Body of pancreas (tissue), 4 donors: ENCODE data around the gene PRKAG2. TPM values are rescaled to one million over a fixed set of nuclear protein-coding genes. Genes with fewer than 3 reads are reported as not detected.

Source experiments
- ATAC-seq: fragments of 150-250 bp; one replicate; pipeline ENCODE4 v1.9.1; 2016
- DNase-seq, 4 donors: peaks; one replicate each; pipeline ENCODE4 v3.0.0-alpha.2; 2019
- H3K27ac ChIP-seq, 4 donors: fragments of 200-600 bp; sonication (generic); 1 replicate in 3 of 4; 2 replicates in 1 of 4; pipeline versions ENCODE4 v1.5.1 to v1.6.1; 2016 to 2019; ENCODE audit warnings: mild to moderate bottlenecking in 1 of 4, mixed read lengths in 1 of 4, moderate library complexity in 1 of 4
- H3K27me3 ChIP-seq, 2 donors: fragments of 200-600 bp; sonication (generic); one replicate each; pipeline ENCODE4 v1.6.0; 2016; ENCODE audit warnings: mild to moderate bottlenecking in 1 of 2
- H3K36me3 ChIP-seq, 2 donors: fragments of 200-600 bp; sonication (generic); replicated peaks in 1 of 2; 2 replicates each; pipeline ENCODE4 v1.5.1; 2016; ENCODE audit warnings: low read depth in 2 of 2; ENCODE audit not compliant: insufficient read depth in 1 of 2
- H3K4me1 ChIP-seq: fragments of 200-600 bp; sonication (generic); one replicate; pipeline ENCODE4 v1.6.0; 2016
- H3K4me3 ChIP-seq, 2 donors: fragments of 200-600 bp; sonication (generic); 1 replicate in 1 of 2; 2 replicates in 1 of 2; pipeline ENCODE4 v1.5.1; 2016 to 2019
- H3K9me3 ChIP-seq, 3 donors: fragments of 200-600 bp; sonication (generic); 1 replicate in 2 of 3; 2 replicates in 1 of 3; pipeline ENCODE4 v1.5.1; 2016
- CTCF ChIP-seq, 7 experiments: fragments of 450-650 bp in 4 of 7; fragments of 200-600 bp in 3 of 7; sonication (generic) in 3 of 7; IDR thresholded peaks; one replicate each; pipeline ENCODE4 v1.5.1; 2016 to 2019; ENCODE audit warnings: antibody characterized with exemption in 7 of 7
- POLR2A ChIP-seq, 3 donors: fragments of 450-650 bp; IDR thresholded peaks; one replicate each; pipeline ENCODE4 v1.6.1; 2016; ENCODE audit warnings: antibody characterized with exemption in 3 of 3, mild to moderate bottlenecking in 2 of 3
- WGBS, 2 donors: methylation state at CpG; one replicate each; pipeline ENCODE4 v1.1.5; 2017; 5-methylcytosine and 5-hydroxymethylcytosine counted together
- intact Hi-C: fragments of 100-400 bp; cut with DNase I; formaldehyde crosslinking; loops from one replicate; pipeline ENCODE4 v1.15.1; 2023
- total RNA-seq, 2 donors: library from RNA; depleted of rRNA; stranded (reverse); fragments of >200 nt; gene quantifications; one replicate each; pipeline ENCODE4 v1.1.0, GENCODE V29; 2016

PRKAG2 gene
- total RNA-seq, 2 donors from 2014 or later = 9.9 to 24.4 TPM

- no peaks in the 10 kb centered on the region for H3K9me3 ChIP-seq
- H3K36me3 ChIP-seq = no peaks in the 10 kb centered on the region
- peak overlapping the region in 1 of 4 donors; percentile 13 for H3K27ac ChIP-seq
- peaks cover 12% of the 10 kb centered on the region for H3K4me1 ChIP-seq
- TF ChIP-seq CTCF (IDR thresholded peaks at IDR 0.05) (no peak), POLR2A (IDR thresholded peaks at IDR 0.05) (peak in 1 of 3 donors; percentile 0)
- H3K27me3 ChIP-seq = no peaks in the 10 kb centered on the region
- DNase-seq (no peak), ATAC-seq (no peak)
- H3K4me3 ChIP-seq = no peak overlapping the region
- 82 to 86% methylated on average over 7 of the region's 7 CpGs for WGBS, 2 donors
- intact Hi-C loops = no loop called here
Measured at GRCh38 chr7:151838072-151838471, 38.8 kb downstream of the PRKAG2 start.

DNA sequence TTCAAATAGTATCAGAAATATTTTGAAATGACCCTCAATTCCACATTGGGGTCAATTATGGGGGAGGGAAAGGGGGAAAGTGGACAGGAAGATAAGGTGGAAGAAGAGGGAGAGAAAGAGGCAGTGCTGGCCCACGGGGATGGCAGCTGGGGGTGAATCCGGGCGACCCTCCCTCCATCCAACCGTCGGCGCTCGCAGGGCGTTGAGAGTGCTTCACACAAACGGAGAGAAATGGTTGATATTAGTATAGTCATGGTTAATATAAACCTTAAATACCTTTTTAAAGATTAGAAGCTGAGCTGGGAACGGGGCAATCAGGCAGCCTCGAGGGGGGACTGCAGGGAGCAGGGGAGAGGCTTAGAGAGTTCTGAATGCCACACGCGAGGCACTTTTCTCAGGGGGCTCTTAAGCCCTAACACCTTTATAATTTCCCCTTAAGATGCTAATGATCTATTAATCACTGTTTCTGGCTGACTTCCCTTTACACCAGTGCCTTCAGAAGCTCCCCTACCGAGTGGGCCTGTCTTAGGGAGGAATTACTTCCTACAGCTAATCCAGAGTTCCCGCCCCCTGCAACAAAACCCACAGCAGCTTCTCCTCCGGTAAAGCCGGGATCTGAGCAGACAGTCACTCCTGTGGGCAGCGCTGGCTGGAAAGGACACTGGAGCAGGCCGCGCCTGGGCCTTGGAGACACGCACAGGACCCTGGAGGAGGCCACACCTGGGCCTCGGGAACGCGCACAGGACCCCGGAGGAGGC is 39.5 kb downstream of the PRKAG2 start:
- DNase-seq (no peak), ATAC-seq (peak; percentile 60)
- intact Hi-C loops = no loop called here
- Histone ChIP-seq H3K36me3 (no peaks in the 10 kb centered on the region), H3K9me3 (no peaks in the 10 kb centered on the region), H3K27ac (peak overlapping the region in 1 of 4 donors; percentile 13), H3K27me3 (no peaks in the 10 kb centered on the region), H3K4me3 (no peak overlapping the region), H3K4me1 (peaks cover 12% of the 10 kb centered on the region)
- TF ChIP-seq CTCF (IDR thresholded peaks at IDR 0.05) (no peak), POLR2A (IDR thresholded peaks at IDR 0.05) (peak in 1 of 3 donors; percentile 8)
- WGBS, 2 donors = 61 to 66% methylated on average over 21 to 25 of the region's 25 CpGs

- no peak for TF ChIP-seq CTCF (IDR thresholded peaks at IDR 0.05)
- TF ChIP-seq POLR2A (IDR thresholded peaks at IDR 0.05) = no peak
- Histone ChIP-seq H3K4me1 (peaks cover 12% of the 10 kb centered on the region), H3K9me3 (no peaks in the 10 kb centered on the region), H3K4me3 (no peak overlapping the region), H3K27ac (no peak overlapping the region), H3K27me3 (no peaks in the 10 kb centered on the region), H3K36me3 (no peaks in the 10 kb centered on the region)
- 88 to 90% methylated on average over 12 of the region's 12 CpGs for WGBS, 2 donors
- ATAC-seq (no peak), DNase-seq (no peak)
- intact Hi-C loops = no loop called here
Measured at GRCh38 chr7:151836927-151837205, 40.0 kb downstream of the PRKAG2 start.

DNA sequence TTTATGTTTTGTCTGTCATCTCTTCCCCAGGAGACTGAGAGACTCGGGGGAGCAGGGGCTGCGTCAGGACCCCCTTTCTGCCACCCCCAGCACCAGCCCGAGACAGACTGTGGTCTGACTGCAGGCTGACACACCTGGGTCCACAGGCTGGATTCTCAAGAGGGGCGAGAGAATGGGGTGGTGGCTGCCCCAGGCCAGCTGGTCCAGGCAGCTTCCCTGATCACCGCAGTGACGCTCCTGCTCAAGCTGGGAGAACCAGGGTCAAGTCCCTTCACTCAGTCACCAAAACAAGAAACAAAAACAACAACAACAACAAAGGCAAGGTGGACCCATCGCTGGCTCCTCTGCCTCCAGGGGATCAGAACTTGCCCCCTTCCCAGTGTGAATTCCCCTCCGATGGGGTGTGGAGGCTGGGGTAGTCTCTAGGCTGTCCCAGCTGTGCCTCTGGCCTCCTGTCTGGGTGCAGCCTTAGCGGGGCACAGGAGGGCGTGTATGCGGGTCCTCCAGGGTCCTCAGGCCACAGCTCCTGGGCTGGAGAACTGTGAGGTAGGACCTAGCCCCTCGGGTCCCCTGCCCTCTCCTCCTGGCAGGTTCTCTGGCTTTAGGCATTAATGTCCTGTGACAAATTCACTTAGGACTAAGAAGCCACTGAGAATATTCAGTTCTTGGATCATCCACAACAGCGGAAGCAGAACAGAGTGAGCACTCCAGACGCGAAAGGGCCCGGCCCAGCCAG is 40.6 kb downstream of the PRKAG2 start:
- no peak for DNase-seq
- H3K36me3 ChIP-seq = no peaks in the 10 kb centered on the region
- H3K4me1 ChIP-seq = peaks cover 12% of the 10 kb centered on the region
- no peak for TF ChIP-seq POLR2A (IDR thresholded peaks at IDR 0.05)
- TF ChIP-seq CTCF (IDR thresholded peaks at IDR 0.05) = no peak
- intact Hi-C loops = no loop called here
- H3K27ac ChIP-seq = no peak overlapping the region
- no peaks in the 10 kb centered on the region for H3K9me3 ChIP-seq
- ATAC-seq = no peak
- no peak overlapping the region for H3K4me3 ChIP-seq
- no peaks in the 10 kb centered on the region for H3K27me3 ChIP-seq
- 85 to 90% methylated on average over 12 to 13 of the region's 16 CpGs for WGBS, 2 donors
